ENCODE measurements around the gene SMAD2.

SMAD2 gene

DNA sequence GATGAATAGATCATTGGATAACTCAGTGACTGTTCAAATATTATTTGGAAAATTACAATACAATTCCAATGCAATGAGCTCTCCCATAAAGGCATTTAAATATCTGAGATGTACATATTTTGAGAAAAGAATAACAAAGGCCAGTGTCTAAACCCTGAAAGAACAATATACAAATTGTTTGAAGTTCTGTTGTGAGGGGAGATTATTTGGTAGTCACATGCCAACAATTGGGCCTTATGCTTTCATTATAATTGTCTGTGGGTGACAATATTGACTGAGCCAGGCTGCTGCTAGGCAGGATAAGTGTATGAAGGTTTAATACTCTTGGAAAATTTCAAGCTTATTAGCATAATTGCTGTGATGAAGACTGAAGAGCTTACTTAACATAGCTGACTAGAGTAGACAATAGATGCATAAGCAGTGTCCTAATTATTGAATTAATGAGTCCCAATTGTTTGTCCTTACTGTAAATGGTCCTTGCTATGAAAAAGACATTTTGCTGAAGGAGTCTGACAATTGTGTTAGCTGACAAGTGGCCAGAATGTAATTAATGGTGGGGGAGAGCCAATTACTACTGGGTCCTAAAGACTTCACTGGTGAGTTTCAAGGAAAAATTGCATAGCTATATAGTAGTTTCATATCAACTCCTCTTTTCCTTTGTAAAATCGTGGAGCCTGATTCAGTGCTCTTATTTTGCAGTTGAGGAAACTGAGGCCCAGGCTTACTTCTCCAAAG, 5.0 kb upstream of the SMAD2 start:
- TF ChIP-seq, protein P1, sequence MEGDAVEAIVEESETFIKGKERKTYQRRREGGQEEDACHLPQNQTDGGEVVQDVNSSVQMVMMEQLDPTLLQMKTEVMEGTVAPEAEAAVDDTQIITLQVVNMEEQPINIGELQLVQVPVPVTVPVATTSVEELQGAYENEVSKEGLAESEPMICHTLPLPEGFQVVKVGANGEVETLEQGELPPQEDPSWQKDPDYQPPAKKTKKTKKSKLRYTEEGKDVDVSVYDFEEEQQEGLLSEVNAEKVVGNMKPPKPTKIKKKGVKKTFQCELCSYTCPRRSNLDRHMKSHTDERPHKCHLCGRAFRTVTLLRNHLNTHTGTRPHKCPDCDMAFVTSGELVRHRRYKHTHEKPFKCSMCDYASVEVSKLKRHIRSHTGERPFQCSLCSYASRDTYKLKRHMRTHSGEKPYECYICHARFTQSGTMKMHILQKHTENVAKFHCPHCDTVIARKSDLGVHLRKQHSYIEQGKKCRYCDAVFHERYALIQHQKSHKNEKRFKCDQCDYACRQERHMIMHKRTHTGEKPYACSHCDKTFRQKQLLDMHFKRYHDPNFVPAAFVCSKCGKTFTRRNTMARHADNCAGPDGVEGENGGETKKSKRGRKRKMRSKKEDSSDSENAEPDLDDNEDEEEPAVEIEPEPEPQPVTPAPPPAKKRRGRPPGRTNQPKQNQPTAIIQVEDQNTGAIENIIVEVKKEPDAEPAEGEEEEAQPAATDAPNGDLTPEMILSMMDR (IDR thresholded peaks at IDR 0.05; ENCODE audit: poor library complexity, severe bottlenecking), result no peak
- DNase-seq (ENCODE audit: low spot score), result no peak
- no peak overlapping the region for H3K4me3 ChIP-seq (ENCODE audit: severe bottlenecking)
- no peaks in the 10 kb centered on the region for H3K9me3 ChIP-seq (ENCODE audit: severe bottlenecking)
- ATAC-seq (ENCODE audit: low read depth), result no peak
- no peaks in the 10 kb centered on the region for H3K36me3 ChIP-seq (ENCODE audit: low read depth)
- H3K27me3 ChIP-seq (ENCODE audit: insufficient read depth, poor library complexity, severe bottlenecking), result no peaks in the 10 kb centered on the region
- H3K27ac ChIP-seq (ENCODE audit: poor library complexity, severe bottlenecking), result no peak overlapping the region
- H3K4me1 ChIP-seq (ENCODE audit: insufficient read depth, poor library complexity, severe bottlenecking), result no peaks in the 10 kb centered on the region

DNA sequence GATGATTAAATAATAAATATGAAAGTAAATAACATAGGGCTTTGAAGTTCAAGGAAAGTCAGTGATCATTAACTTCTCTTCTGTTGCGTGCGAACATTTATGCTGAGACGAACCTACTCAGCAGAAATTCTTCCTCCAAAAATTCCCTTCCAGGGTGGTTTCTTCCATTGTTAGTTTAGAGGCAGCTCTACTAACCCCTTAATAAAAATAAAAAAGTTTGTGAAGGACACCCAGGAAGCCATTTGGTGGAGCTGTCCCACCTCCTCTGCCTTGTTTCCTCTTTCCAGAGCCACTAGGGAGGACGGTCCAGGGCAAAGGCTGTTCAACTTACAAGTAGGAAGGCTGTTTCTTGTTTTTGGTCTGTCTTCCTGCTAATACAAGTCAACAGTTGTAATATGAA, 2.1 kb upstream of the SMAD2 start:
- Histone ChIP-seq H3K4me3 (ENCODE audit: severe bottlenecking) (no peak overlapping the region), H3K36me3 (ENCODE audit: low read depth) (no peaks in the 10 kb centered on the region), H3K9me3 (ENCODE audit: severe bottlenecking) (no peaks in the 10 kb centered on the region), H3K27me3 (ENCODE audit: insufficient read depth, poor library complexity, severe bottlenecking) (no peaks in the 10 kb centered on the region), H3K27ac (ENCODE audit: poor library complexity, severe bottlenecking) (no peak overlapping the region), H3K4me1 (ENCODE audit: insufficient read depth, poor library complexity, severe bottlenecking) (peaks cover 8% of the 10 kb centered on the region)
- no peak for DNase-seq (ENCODE audit: low spot score)
- ATAC-seq (ENCODE audit: low read depth), result no peak
- TF ChIP-seq, protein P1 (IDR thresholded peaks at IDR 0.05; ENCODE audit: poor library complexity, severe bottlenecking), result no peak

DNA sequence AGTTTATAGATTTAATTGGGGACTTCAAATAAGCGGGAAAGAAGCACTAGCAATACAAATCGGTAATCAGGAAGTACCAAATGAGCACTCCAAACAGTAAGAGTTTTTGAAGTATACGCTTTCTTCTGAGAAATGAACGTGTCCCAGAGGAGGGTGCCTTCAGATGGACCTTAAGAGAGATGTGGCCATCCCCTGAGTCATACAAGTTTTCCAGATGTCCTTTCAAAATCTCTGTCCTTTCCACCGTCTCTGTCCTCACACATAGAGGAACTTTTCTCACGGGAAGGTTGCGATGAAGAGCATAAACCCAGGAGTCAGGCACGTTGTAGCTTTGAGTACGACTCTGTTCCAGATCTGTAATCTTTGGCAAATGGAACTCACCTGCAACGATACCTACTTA, 1.7 kb upstream of the SMAD2 start:
- H3K4me3 ChIP-seq (ENCODE audit: severe bottlenecking), result no peak overlapping the region
- peak overlapping the region; percentile 91 for H3K27ac ChIP-seq (ENCODE audit: poor library complexity, severe bottlenecking)

DNA sequence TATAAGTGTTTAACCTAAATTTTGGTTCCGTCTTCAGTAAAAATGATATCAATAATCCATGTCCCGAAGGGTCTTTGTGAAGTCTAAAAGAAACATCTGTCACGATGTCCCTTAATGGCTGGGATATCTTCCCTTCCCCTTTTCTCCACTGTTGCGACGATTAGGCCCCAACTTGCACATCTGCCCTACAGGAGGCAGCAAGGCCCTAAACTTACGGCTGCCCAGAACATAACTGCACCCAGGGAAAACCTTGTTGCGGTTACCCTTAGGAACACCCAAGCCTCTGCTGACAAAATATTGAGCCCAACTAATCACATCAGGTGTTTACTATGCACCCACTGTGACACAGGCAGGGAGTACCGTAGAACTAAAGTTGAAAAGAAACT, 1.3 kb upstream of the SMAD2 start:
- Histone ChIP-seq H3K27ac (ENCODE audit: poor library complexity, severe bottlenecking) (peak overlapping the region; percentile 91), H3K4me3 (ENCODE audit: severe bottlenecking) (peak overlapping the region; percentile 52), H3K4me1 (ENCODE audit: insufficient read depth, poor library complexity, severe bottlenecking) (peaks cover 8% of the 10 kb centered on the region), H3K9me3 (ENCODE audit: severe bottlenecking) (no peaks in the 10 kb centered on the region), H3K27me3 (ENCODE audit: insufficient read depth, poor library complexity, severe bottlenecking) (no peaks in the 10 kb centered on the region), H3K36me3 (ENCODE audit: low read depth) (no peaks in the 10 kb centered on the region)
- TF ChIP-seq, protein P1 (IDR thresholded peaks at IDR 0.05; ENCODE audit: poor library complexity, severe bottlenecking), result no peak
- ATAC-seq (ENCODE audit: low read depth), result no peak
- DNase-seq (ENCODE audit: low spot score), result no peak

More for the DNA sequence above, 1.7 kb upstream of the SMAD2 start:
- no peaks in the 10 kb centered on the region for H3K9me3 ChIP-seq (ENCODE audit: severe bottlenecking)
- no peaks in the 10 kb centered on the region for H3K27me3 ChIP-seq (ENCODE audit: insufficient read depth, poor library complexity, severe bottlenecking)
- no peak for ATAC-seq (ENCODE audit: low read depth)
- TF ChIP-seq, protein P1 (IDR thresholded peaks at IDR 0.05; ENCODE audit: poor library complexity, severe bottlenecking), result no peak
- DNase-seq (ENCODE audit: low spot score), result no peak
- peaks cover 8% of the 10 kb centered on the region for H3K4me1 ChIP-seq (ENCODE audit: insufficient read depth, poor library complexity, severe bottlenecking)
- no peaks in the 10 kb centered on the region for H3K36me3 ChIP-seq (ENCODE audit: low read depth)
